Epithelial cell of esophagus (primary cell): Measurements from ENCODE around the gene SEPTIN8.
A peak's percentile ranks its signal among the peaks of the same experiment; 100 is the strongest.

Experiments
- DNase-seq: peaks from one replicate; pipeline ENCODE4 v3.0.0; 2010; ENCODE audit warnings: low read depth
- H3K4me3 ChIP-seq: 2 replicates; pipeline ENCODE4 v1.5.1; 2011; ENCODE audit warnings: mild to moderate bottlenecking, low read length, control low read depth
- CTCF ChIP-seq: IDR thresholded peaks from 2 replicates; pipeline ENCODE4 v1.5.1; 2011; ENCODE audit warnings: low read depth, mild to moderate bottlenecking, low read length, control low read depth, inconsistent platforms; ENCODE audit not compliant: insufficient read depth; ENCODE audit errors: missing control alignments

SEPTIN8 gene

GRCh38 chr5:132822650-132823480 lies 45.8 kb upstream of the SEPTIN8 start:
- TF ChIP-seq CTCF: no peak
- peak overlapping the region; percentile 14 for H3K4me3 ChIP-seq
- peak; percentile 50 for DNase-seq

GRCh38 chr5:132821791-132822190 lies 44.8 kb upstream of the SEPTIN8 start:
- no peak for DNase-seq
- H3K4me3 ChIP-seq: no peak overlapping the region
- TF ChIP-seq CTCF: no peak

- no peak for TF ChIP-seq CTCF
- no peak overlapping the region for H3K4me3 ChIP-seq
- DNase-seq: no peak
Observed at GRCh38 chr5:132821350-132821749, 44.3 kb upstream of the SEPTIN8 start.

GRCh38 chr5:132820162-132820754 lies 43.2 kb upstream of the SEPTIN8 start:
- peak; percentile 93 for TF ChIP-seq CTCF
- peak; percentile 90 for DNase-seq
- H3K4me3 ChIP-seq: no peak overlapping the region

- TF ChIP-seq CTCF: no peak
- DNase-seq: no peak
- no peak overlapping the region for H3K4me3 ChIP-seq
Observed at GRCh38 chr5:132819468-132819867, 42.4 kb upstream of the SEPTIN8 start.

- TF ChIP-seq CTCF: no peak
- DNase-seq: no peak
- H3K4me3 ChIP-seq: no peak overlapping the region
Observed at GRCh38 chr5:132817011-132817410, 40.0 kb upstream of the SEPTIN8 start.
